Measurements from ENCODE around the gene GSTT2. TPM values are rescaled to one million over a fixed set of nuclear protein-coding genes. Genes with fewer than 3 reads are reported as not detected.

The GSTT2 gene
- total and polyA plus RNA-seq, 2 donors (not counting 1 experiment from before 2014, with no cell fraction given) = not detected

- intact Hi-C loops (cut with micrococcal nuclease) = loop anchor here (2.0 to 10.0 kb wide), 2 partner anchors 225 to 261 kb away; partner anchors contain the start of genes SMARCB1 and SPECC1L
- Histone ChIP-seq H3K4me2 (replicated peaks; ENCODE audit: low read depth, low read length, poor library complexity, severe bottlenecking) (no peak overlapping the region), H3K4me3 (ENCODE audit: control extremely low read depth in 1 of 5, extremely low read depth in 1 of 5, insufficient read depth in 1 of 5, low read depth in 2 of 5, low read length in 4 of 5) (no peak overlapping the region), H2AFZ (ENCODE audit: insufficient read depth, low read depth, low read length, poor library complexity, severe bottlenecking) (no peak overlapping the region), H3K9me3 (ENCODE audit: control extremely low read depth in 1 of 3, control insufficient read depth in 2 of 3, insufficient read depth in 1 of 3, low read length in 2 of 3) (peaks cover 0 to 3% (median 0%) of the 10 kb centered on the region in 3 donors), H3K36me3 (replicated peaks in 1 of 2; ENCODE audit: control extremely low read depth in 1 of 2, control insufficient read depth in 1 of 2, extremely low read depth in 1 of 2, insufficient read depth in 2 of 2, low read length in 1 of 2) (no peaks in the 10 kb centered on the region), H3K79me2 (ENCODE audit: control insufficient read depth, insufficient read depth, low read length) (peaks cover 12% of the 10 kb centered on the region), H3K4me1 (ENCODE audit: control insufficient read depth in 2 of 2, insufficient read depth in 2 of 2, low read length in 2 of 2) (peaks cover 7 to 18% of the 10 kb centered on the region in 2 donors), H3K27me3 (replicated peaks in 1 of 4; ENCODE audit: control extremely low read depth in 1 of 4, control insufficient read depth in 3 of 4, insufficient read depth in 4 of 4, low read length in 3 of 4) (no peaks in the 10 kb centered on the region), H3K9ac (ENCODE audit: low read length) (no peak overlapping the region), H4K20me1 (ENCODE audit: control insufficient read depth, insufficient read depth, low read length, poor library complexity, severe bottlenecking) (no peaks in the 10 kb centered on the region), H3K27ac (ENCODE audit: low read length in 2 of 2) (no peak overlapping the region)
- DNase-seq (no peak), ATAC-seq (ENCODE audit: low read depth) (no peak)
- Mint-ChIP-seq H3K4me1 (peaks cover 23% of the 10 kb centered on the region), H3K4me3 (no peak overlapping the region), H3K27ac (no peak overlapping the region), H3K27me3 (no peaks in the 10 kb centered on the region), H3K9me3 (ENCODE audit: insufficient read depth) (no peaks in the 10 kb centered on the region)
- CTCF ChIA-PET = interaction anchor here (1.7 to 3.8 kb wide), 3 partner anchors 59 to 166 kb away, joined by 4 to 27 read pairs (median 6); no protein-coding TSS in a partner anchor
- 93% methylated on average over 7 of the region's 7 CpGs for WGBS (ENCODE audit: insufficient coverage)
- TF ChIP-seq EZH2 (IDR thresholded peaks at IDR 0.05; ENCODE audit: borderline replicate concordance, insufficient read depth, low read depth, low read length, poor library complexity, severe bottlenecking) (no peak), CTCF (IDR thresholded peaks at IDR 0.05) (no peak)
- POLR2A ChIA-PET = no interaction called here
These were observed 29.5 kb downstream of the GSTT2 start for GRCh38 chr22:24009227-24010017.

- Histone ChIP-seq H4K20me1 (ENCODE audit: control insufficient read depth, insufficient read depth, low read length, poor library complexity, severe bottlenecking) (no peaks in the 10 kb centered on the region), H3K36me3 (replicated peaks in 1 of 2; ENCODE audit: control extremely low read depth in 1 of 2, control insufficient read depth in 1 of 2, extremely low read depth in 1 of 2, insufficient read depth in 2 of 2, low read length in 1 of 2) (no peaks in the 10 kb centered on the region), H3K27ac (ENCODE audit: low read length in 2 of 2) (no peak overlapping the region), H3K79me2 (ENCODE audit: control insufficient read depth, insufficient read depth, low read length) (peaks cover 12% of the 10 kb centered on the region), H3K4me3 (ENCODE audit: control extremely low read depth in 1 of 5, extremely low read depth in 1 of 5, insufficient read depth in 1 of 5, low read depth in 2 of 5, low read length in 4 of 5) (no peak overlapping the region), H2AFZ (ENCODE audit: insufficient read depth, low read depth, low read length, poor library complexity, severe bottlenecking) (no peak overlapping the region), H3K4me2 (replicated peaks; ENCODE audit: low read depth, low read length, poor library complexity, severe bottlenecking) (peak overlapping the region; percentile 83), H3K9me3 (ENCODE audit: control extremely low read depth in 1 of 3, control insufficient read depth in 2 of 3, insufficient read depth in 1 of 3, low read length in 2 of 3) (peaks cover 0 to 3% (median 0%) of the 10 kb centered on the region in 3 donors), H3K27me3 (replicated peaks in 1 of 4; ENCODE audit: control extremely low read depth in 1 of 4, control insufficient read depth in 3 of 4, insufficient read depth in 4 of 4, low read length in 3 of 4) (no peaks in the 10 kb centered on the region), H3K4me1 (ENCODE audit: control insufficient read depth in 2 of 2, insufficient read depth in 2 of 2, low read length in 2 of 2) (peaks cover 7 to 18% of the 10 kb centered on the region in 2 donors), H3K9ac (ENCODE audit: low read length) (no peak overlapping the region)
- POLR2A ChIA-PET = no interaction called here
- ATAC-seq (ENCODE audit: low read depth) (no peak), DNase-seq (no peak)
- 90% methylated on average over 2 of the region's 2 CpGs for WGBS (ENCODE audit: insufficient coverage)
- Mint-ChIP-seq H3K4me3 (peak overlapping the region; percentile 72), H3K9me3 (ENCODE audit: insufficient read depth) (no peaks in the 10 kb centered on the region), H3K27me3 (no peaks in the 10 kb centered on the region), H3K27ac (peak overlapping the region; percentile 83), H3K4me1 (peaks cover 26% of the 10 kb centered on the region)
- intact Hi-C loops (cut with micrococcal nuclease) = loop anchor here (2.0 to 10.0 kb wide), 2 partner anchors 225 to 261 kb away; partner anchors contain the start of genes SMARCB1 and SPECC1L
- TF ChIP-seq EZH2 (IDR thresholded peaks at IDR 0.05; ENCODE audit: borderline replicate concordance, insufficient read depth, low read depth, low read length, poor library complexity, severe bottlenecking) (no peak), CTCF (IDR thresholded peaks at IDR 0.05) (no peak)
- CTCF ChIA-PET = interaction anchor here (1.7 to 3.8 kb wide), 3 partner anchors 59 to 165 kb away, joined by 4 to 27 read pairs (median 6); no protein-coding TSS in a partner anchor
These were observed 30.1 kb downstream of the GSTT2 start for GRCh38 chr22:24010018-24010391.

Measured in B cell (primary cell).